ENCODE data around the gene SPATA31C1. TPM values are rescaled to one million over a fixed set of nuclear protein-coding genes. Genes with fewer than 3 reads are reported as not detected.

Gene SPATA31C1
- total RNA-seq, 1 experiment from 2014 or later = not detected

- no peaks in the 10 kb centered on the region for H3K27me3 ChIP-seq (ENCODE audit: low read length)
- no peaks in the 10 kb centered on the region for H3K9me2 ChIP-seq (replicated peaks; ENCODE audit: low read length)
- no peak overlapping the region for H2AFZ ChIP-seq (ENCODE audit: low read length)
- H3K36me3 ChIP-seq (ENCODE audit: low read depth, low read length) = no peaks in the 10 kb centered on the region
- no peaks in the 10 kb centered on the region for H4K20me1 ChIP-seq (ENCODE audit: low read length)
- TF ChIP-seq EZH2 (IDR thresholded peaks at IDR 0.05; ENCODE audit: low read length, unreplicated experiment) = no peak
- no peaks in the 10 kb centered on the region for H3K79me2 ChIP-seq (ENCODE audit: low read length)
- intact Hi-C loops (cut with micrococcal nuclease) = no loop called here
- ChIA-PET CTCF (no interaction called here), POLR2A (ENCODE audit: unreplicated experiment) (no interaction called here)
- no peaks in the 10 kb centered on the region for H3K9me3 ChIP-seq (ENCODE audit: low read length)
- H3K4me1 ChIP-seq (ENCODE audit: insufficient read depth, low read length) = no peaks in the 10 kb centered on the region
- no TSS peak for BruUV-seq (replicated peaks)
- H3K4me2 ChIP-seq (ENCODE audit: low read length) = no peak overlapping the region
- no peak overlapping the region for H3K4me3 ChIP-seq (ENCODE audit: low read length)
- H3K27ac ChIP-seq (ENCODE audit: low read length) = no peak overlapping the region
- no peak for ATAC-seq
- no peaks in the 10 kb centered on the region for H3F3A ChIP-seq (ENCODE audit: low read length, unreplicated experiment)
- H3K9ac ChIP-seq (ENCODE audit: low read length) = no peak overlapping the region
- DNase-seq = no peak
Measured at GRCh38 chr9:87887661-87888480, 29.9 kb upstream of the SPATA31C1 start.

GRCh38 chr9:87888501-87888900, 29.3 kb upstream of the SPATA31C1 start:
- no peak for TF ChIP-seq EZH2phosphoT487 (IDR thresholded peaks at IDR 0.05; ENCODE audit: borderline replicate concordance, low read length)
- TF ChIP-seq CTCF (conservative IDR thresholded peaks at IDR 0.05; ENCODE audit: low read depth, low read length) = no peak
- TF ChIP-seq EZH2 (IDR thresholded peaks at IDR 0.05; ENCODE audit: low read length, unreplicated experiment) = no peak
- no peaks in the 10 kb centered on the region for H4K20me1 ChIP-seq (ENCODE audit: low read length)
- H3K27ac ChIP-seq (ENCODE audit: low read length) = no peak overlapping the region
- H3K9me3 ChIP-seq (ENCODE audit: low read length) = no peaks in the 10 kb centered on the region
- H3K4me2 ChIP-seq (ENCODE audit: low read length) = no peak overlapping the region
- H3K9me2 ChIP-seq (replicated peaks; ENCODE audit: low read length) = no peaks in the 10 kb centered on the region
- intact Hi-C loops (cut with micrococcal nuclease) = no loop called here
- no peaks in the 10 kb centered on the region for H3K79me2 ChIP-seq (ENCODE audit: low read length)
- DNase-seq (no peak), ATAC-seq (no peak)
- H3K4me1 ChIP-seq (ENCODE audit: insufficient read depth, low read length) = no peaks in the 10 kb centered on the region
- POLR2A ChIA-PET (ENCODE audit: unreplicated experiment) = no interaction called here
- no peak overlapping the region for H3K4me3 ChIP-seq (ENCODE audit: low read length)
- no peaks in the 10 kb centered on the region for H3F3A ChIP-seq (ENCODE audit: low read length, unreplicated experiment)
- no peaks in the 10 kb centered on the region for H3K27me3 ChIP-seq (ENCODE audit: low read length)
- CTCF ChIA-PET = no interaction called here
- no peak overlapping the region for H3K9ac ChIP-seq (ENCODE audit: low read length)
- H2AFZ ChIP-seq (ENCODE audit: low read length) = no peak overlapping the region
- BruUV-seq (replicated peaks) = no TSS peak
- H3K36me3 ChIP-seq (ENCODE audit: low read depth, low read length) = no peaks in the 10 kb centered on the region

DNA sequence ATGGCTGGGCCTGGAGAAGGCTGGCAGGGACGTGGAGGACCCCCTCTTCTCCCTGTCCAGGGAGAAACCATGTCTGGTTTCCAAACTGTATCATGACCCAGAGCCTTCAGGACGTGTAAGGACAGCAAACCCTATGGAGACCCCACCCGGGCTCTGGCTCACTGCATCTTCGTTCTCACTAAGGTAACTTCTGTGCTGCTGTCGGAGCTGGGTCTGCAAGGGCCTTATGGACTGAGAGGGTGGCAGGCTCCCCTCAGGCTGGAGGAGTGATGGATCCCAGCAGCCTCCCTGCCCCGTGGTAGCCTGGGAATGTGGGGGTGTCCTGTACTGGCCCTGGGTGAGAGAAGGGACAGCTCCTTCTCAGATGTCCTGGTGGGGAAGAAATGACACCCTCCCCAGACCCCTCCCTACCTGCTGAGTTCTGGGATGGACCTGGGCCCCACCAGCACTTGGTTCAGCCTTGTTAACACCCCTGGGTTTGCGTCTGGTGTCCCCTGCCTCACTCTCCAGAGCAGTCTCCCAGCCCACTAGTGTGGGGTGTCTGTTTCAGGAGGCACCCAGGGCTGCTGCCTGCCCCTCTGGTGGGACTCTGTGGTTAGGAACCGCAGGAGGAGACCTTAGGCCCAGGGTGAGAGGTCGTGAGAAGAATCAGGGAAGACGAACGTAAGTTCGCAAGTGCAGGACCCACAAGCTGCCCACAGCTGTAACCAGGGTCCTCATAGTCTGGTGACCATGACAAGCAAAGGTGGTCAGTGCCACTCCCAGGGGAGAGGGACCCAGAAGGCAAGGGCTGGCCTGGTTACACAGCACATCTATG, 28.5 kb upstream of the SPATA31C1 start:
- no peaks in the 10 kb centered on the region for H3K79me2 ChIP-seq (ENCODE audit: low read length)
- no peaks in the 10 kb centered on the region for H3F3A ChIP-seq (ENCODE audit: low read length, unreplicated experiment)
- H3K9me3 ChIP-seq (ENCODE audit: low read length) = no peaks in the 10 kb centered on the region
- no peaks in the 10 kb centered on the region for H3K9me2 ChIP-seq (replicated peaks; ENCODE audit: low read length)
- H3K36me3 ChIP-seq (ENCODE audit: low read depth, low read length) = no peaks in the 10 kb centered on the region
- H3K4me3 ChIP-seq (ENCODE audit: low read length) = no peak overlapping the region
- no peaks in the 10 kb centered on the region for H3K4me1 ChIP-seq (ENCODE audit: insufficient read depth, low read length)
- ATAC-seq = no peak
- CTCF ChIA-PET = no interaction called here
- no TSS peak for BruUV-seq (replicated peaks)
- POLR2A ChIA-PET (ENCODE audit: unreplicated experiment) = no interaction called here
- DNase-seq = no peak
- no peak overlapping the region for H3K4me2 ChIP-seq (ENCODE audit: low read length)
- H3K27me3 ChIP-seq (ENCODE audit: low read length) = no peaks in the 10 kb centered on the region
- no peak for TF ChIP-seq EZH2 (IDR thresholded peaks at IDR 0.05; ENCODE audit: low read length, unreplicated experiment)
- TF ChIP-seq EZH2phosphoT487 (IDR thresholded peaks at IDR 0.05; ENCODE audit: borderline replicate concordance, low read length) = no peak
- no peak for TF ChIP-seq CTCF (conservative IDR thresholded peaks at IDR 0.05; ENCODE audit: low read depth, low read length)
- H4K20me1 ChIP-seq (ENCODE audit: low read length) = no peaks in the 10 kb centered on the region
- no peak overlapping the region for H3K9ac ChIP-seq (ENCODE audit: low read length)
- H3K27ac ChIP-seq (ENCODE audit: low read length) = no peak overlapping the region
- H2AFZ ChIP-seq (ENCODE audit: low read length) = no peak overlapping the region
- intact Hi-C loops (cut with micrococcal nuclease) = no loop called here

Measured in PC-3 (cell line).